ENCODE data around the gene EPHB3.

GRCh38 chr3:184542577-184542976 lies 19.0 kb upstream of the EPHB3 start:
- TF ChIP-seq POLR2AphosphoS5 (IDR thresholded peaks at IDR 0.05): no peak
- no peak for TF ChIP-seq CTCF (IDR thresholded peaks at IDR 0.05)

Measured in sigmoid colon (tissue), 4 donors.